GM18519 (cell line): ENCODE measurements around the gene GPR161.
"Not testable (repeated sequence)": the region's sequence is repeated elsewhere in the genome, so short reads cannot be mapped to it uniquely, and the experiment has no call there.

Source experiments
- ATAC-seq: cut with Tn5 transposase; IDR thresholded peaks from one replicate; pipeline ENCODE4 v1.9.1; 2021; ENCODE audit warnings: mild to moderate bottlenecking, moderate library complexity; ENCODE audit not compliant: unreplicated experiment, low FRiP score

The GPR161 gene

GRCh38 chr1:168136709-168137514, at the start of gene GPR161:
GPR161 (minus strand) TSS chr1:168136930; CDS start chr1:168104850, 32,080 bp downstream.
- ATAC-seq = no peak

GRCh38 chr1:168181063-168181720, 44.5 kb upstream of the GPR161 start:
- ATAC-seq = not testable (repeated sequence)

- ATAC-seq = no peak
These were observed 43.4 kb upstream of the GPR161 start for GRCh38 chr1:168180148-168180524.

GRCh38 chr1:168179438-168180147, 42.9 kb upstream of the GPR161 start:
- ATAC-seq = no peak

- peak; percentile 71 for ATAC-seq
These were observed 42.1 kb upstream of the GPR161 start, which contains the start of gene TIPRL for GRCh38 chr1:168178638-168179437. TIPRL (plus strand) TSS chr1:168178962; CDS start chr1:168179078, 116 bp downstream.

GRCh38 chr1:168178227-168178637, 41.5 kb upstream of the GPR161 start:
- ATAC-seq = no peak

- no peak for ATAC-seq
These were observed 35.7 kb upstream of the GPR161 start for GRCh38 chr1:168172250-168172915.

GRCh38 chr1:168170564-168171508, 34.1 kb upstream of the GPR161 start:
- ATAC-seq = no peak

GRCh38 chr1:168167806-168168205, 31.1 kb upstream of the GPR161 start:
- no peak for ATAC-seq

GRCh38 chr1:168164771-168165170, 28.0 kb upstream of the GPR161 start:
- ATAC-seq = no peak

- ATAC-seq = no peak
These were observed 26.9 kb upstream of the GPR161 start for GRCh38 chr1:168163670-168164069.

- no peak for ATAC-seq
These were observed 24.7 kb upstream of the GPR161 start for GRCh38 chr1:168161459-168161858.

GRCh38 chr1:168159979-168160378, 23.2 kb upstream of the GPR161 start:
- no peak for ATAC-seq

- no peak for ATAC-seq
These were observed 22.5 kb upstream of the GPR161 start for GRCh38 chr1:168159251-168159650.

- ATAC-seq = no peak
These were observed 20.9 kb upstream of the GPR161 start for GRCh38 chr1:168157638-168158037.

GRCh38 chr1:168155910-168156309, 19.2 kb upstream of the GPR161 start:
- ATAC-seq = no peak

GRCh38 chr1:168154707-168155106, 18.0 kb upstream of the GPR161 start:
- not testable (repeated sequence) for ATAC-seq

GRCh38 chr1:168151935-168152334, 15.2 kb upstream of the GPR161 start:
- no peak for ATAC-seq

GRCh38 chr1:168150283-168150682, 13.6 kb upstream of the GPR161 start:
- ATAC-seq = no peak
